ENCODE data around the gene CD6. TPM values are rescaled to one million over a fixed set of nuclear protein-coding genes. Genes with fewer than 3 reads are reported as not detected.

CD6 gene
- polyA plus RNA-seq, 3 donors from 2014 or later, result 17.3 to 47.3 (median 19.1) TPM

DNA sequence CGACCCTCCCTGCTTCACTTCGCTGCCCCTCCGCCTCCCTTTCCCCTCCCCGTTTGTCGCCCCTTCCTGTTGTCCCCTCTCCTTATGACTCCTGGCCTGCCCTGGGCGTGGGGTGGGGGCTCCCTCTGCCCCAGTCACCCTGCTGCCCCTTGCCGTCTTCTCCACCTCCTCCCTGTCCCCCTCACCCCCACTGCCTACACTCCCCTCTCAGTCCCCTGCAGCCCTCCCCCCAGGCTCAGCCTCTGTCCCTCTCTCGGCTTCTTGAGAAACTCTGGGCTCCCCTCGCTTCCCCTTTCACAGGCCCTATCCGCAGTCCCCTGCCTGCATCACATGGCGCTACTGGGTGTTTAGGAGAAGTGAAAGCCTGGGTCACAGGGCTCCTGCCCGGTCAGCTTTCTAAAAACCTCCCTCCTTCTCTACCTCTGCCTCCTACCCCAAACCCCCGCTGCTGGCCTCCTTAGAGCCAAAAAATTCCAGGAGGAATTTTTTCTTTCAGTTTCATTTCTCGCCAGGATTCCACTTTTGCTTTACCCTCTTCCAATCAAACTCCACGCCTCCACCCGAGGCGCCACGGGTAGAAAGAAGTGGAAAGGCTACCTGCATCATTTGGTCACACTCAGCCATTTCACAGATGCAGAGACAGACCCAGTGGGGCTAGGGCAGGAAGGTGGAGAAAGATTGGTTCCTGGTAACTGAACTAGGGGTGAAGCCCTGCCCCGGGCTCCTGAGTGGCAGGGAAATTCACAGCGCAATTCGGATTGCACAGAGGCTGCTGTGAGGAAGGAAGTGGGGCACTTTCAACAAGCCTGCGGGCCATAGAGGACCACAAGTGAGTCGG lies 19.4 kb upstream of the CD6 start, which contains the start of gene SLC15A3:
Gene SLC15A3, minus strand, starts transcription at position 273 of the 838 bp plus-strand sequence. CDS start 625 bp downstream, outside the sequence.
- peak within 1 kb of the TSS; percentile 83 to 93 (median 89) for H3K4me3 Mint-ChIP-seq
- peaks cover 14 to 21% of the 10 kb centered on the region in 2 donors for H3K4me1 Mint-ChIP-seq
- peak; percentile 18 to 30 (median 20) for DNase-seq
- peak within 1 kb of the TSS; percentile 59 to 87 (median 72) for H3K27ac Mint-ChIP-seq
- no peaks in the 10 kb centered on the region for H3K9me3 Mint-ChIP-seq
- peaks cover 4 to 17% (median 10%) of the 10 kb centered on the region in 3 donors for H3K27me3 Mint-ChIP-seq (ENCODE audit: low read depth in 3 of 3)
- no peaks in the 10 kb centered on the region for H3K36me3 Mint-ChIP-seq

DNA sequence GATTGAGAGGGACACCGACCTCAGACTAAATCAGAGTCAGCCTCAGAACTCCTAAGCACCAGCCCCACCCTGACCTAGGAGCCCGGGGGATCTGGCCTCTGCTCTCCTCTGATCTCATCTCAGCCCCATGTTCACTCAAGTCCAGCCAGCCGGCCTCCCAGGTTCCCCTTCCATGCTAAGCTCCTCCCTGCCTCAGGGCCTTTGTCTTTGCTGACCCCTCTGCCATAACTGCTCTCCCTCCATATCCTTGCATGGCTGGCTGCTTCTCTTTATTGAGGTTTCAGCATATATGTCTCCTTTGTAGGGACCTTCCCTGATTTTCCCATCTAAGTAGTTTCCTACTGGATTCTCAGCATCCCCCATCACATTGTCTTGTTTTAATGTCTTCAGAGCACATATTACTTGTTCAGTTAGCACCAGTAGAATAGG lies 18.7 kb upstream of the CD6 start:
- no peaks in the 10 kb centered on the region for H3K9me3 Mint-ChIP-seq
- peak overlapping the region in 5 of 6 donors; percentile 1 to 87 (median 72) for H3K27ac Mint-ChIP-seq
- peaks cover 4 to 17% (median 10%) of the 10 kb centered on the region in 3 donors for H3K27me3 Mint-ChIP-seq (ENCODE audit: low read depth in 3 of 3)
- H3K4me1 Mint-ChIP-seq, result peaks cover 14 to 21% of the 10 kb centered on the region in 2 donors
- DNase-seq, result no peak
- no peaks in the 10 kb centered on the region for H3K36me3 Mint-ChIP-seq
- H3K4me3 Mint-ChIP-seq, result peak overlapping the region; percentile 83 to 93 (median 89)

DNA sequence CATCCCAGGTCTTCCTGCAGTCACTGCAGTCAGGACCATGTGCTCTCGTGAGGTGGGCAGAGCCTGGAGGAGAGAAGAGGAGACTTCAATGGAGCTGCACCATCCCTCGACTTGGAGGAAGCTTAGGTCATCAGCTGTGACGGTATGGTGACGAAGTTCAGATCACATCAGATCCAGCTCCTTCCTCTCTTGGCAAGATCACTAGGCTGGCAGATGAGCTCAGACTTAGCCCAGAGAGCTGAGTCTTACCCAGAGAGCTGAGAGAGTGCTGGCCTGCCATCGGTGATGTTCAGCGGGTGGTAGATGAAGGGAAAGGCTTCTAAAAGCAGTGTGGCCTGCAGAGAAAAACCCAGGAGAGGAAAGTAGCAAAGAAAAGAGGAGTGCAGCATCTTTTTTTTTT lies 17.7 kb upstream of the CD6 start:
- no peak overlapping the region for H3K4me3 Mint-ChIP-seq
- no peak for DNase-seq
- peak overlapping the region in 2 of 6 donors; percentile 36 to 48 for H3K27ac Mint-ChIP-seq
- H3K27me3 Mint-ChIP-seq (ENCODE audit: low read depth in 3 of 3), result peaks cover 4 to 12% (median 10%) of the 10 kb centered on the region in 3 donors
- H3K4me1 Mint-ChIP-seq, result peaks cover 14 to 21% of the 10 kb centered on the region in 2 donors
- H3K36me3 Mint-ChIP-seq, result no peaks in the 10 kb centered on the region
- H3K9me3 Mint-ChIP-seq, result no peaks in the 10 kb centered on the region

DNA sequence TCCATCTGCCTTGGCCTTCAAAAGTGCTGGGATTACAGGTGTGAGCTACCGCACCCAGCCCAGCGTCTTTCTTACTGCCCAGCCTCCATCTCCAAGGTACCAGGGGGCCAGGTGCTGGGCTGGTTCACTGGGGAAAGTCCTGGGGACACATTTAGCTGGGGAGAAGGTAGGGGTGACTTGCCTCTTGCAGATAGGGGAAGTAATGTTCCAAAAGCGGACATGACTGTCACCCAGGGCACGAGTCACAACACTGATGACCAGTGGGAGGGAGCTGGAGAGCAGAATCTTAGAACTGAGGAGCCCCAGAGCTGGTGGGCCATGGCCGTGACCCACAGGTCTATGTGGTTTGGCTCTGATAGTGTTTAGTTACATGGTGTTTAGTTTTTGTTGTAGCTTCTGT lies 17.1 kb upstream of the CD6 start:
- H3K4me1 Mint-ChIP-seq, result peaks cover 14 to 21% of the 10 kb centered on the region in 2 donors
- H3K4me3 Mint-ChIP-seq, result no peak overlapping the region
- H3K27ac Mint-ChIP-seq, result no peak overlapping the region
- no peaks in the 10 kb centered on the region for H3K36me3 Mint-ChIP-seq
- H3K27me3 Mint-ChIP-seq (ENCODE audit: low read depth in 3 of 3), result peaks cover 4 to 10% (median 10%) of the 10 kb centered on the region in 3 donors
- no peaks in the 10 kb centered on the region for H3K9me3 Mint-ChIP-seq
- no peak for DNase-seq

DNA sequence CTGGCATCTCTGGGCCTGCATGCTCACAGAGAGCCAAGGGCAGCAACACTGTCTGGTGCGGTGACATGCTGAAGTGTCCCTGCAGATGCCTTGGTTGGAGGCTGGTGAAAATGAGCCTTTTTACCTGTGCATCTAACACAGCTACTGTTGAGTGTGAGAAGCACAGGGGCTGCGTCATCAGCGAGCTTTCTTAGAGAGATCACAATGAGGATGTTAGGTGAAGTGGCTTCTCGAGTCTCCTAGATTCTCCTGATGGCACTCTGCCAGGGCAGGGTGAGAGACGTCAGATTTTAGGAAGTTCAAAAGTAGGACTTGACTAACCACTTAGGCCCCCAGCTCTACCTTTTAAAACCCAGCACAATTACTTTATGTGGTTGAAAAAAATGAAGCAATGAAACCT lies 15.9 kb upstream of the CD6 start:
- H3K4me1 Mint-ChIP-seq, result peaks cover 14 to 18% of the 10 kb centered on the region in 2 donors
- no peaks in the 10 kb centered on the region for H3K9me3 Mint-ChIP-seq
- peaks cover 2 to 10% (median 9%) of the 10 kb centered on the region in 3 donors for H3K27me3 Mint-ChIP-seq (ENCODE audit: low read depth in 3 of 3)
- no peak overlapping the region for H3K27ac Mint-ChIP-seq
- DNase-seq, result no peak
- H3K4me3 Mint-ChIP-seq, result no peak overlapping the region
- no peaks in the 10 kb centered on the region for H3K36me3 Mint-ChIP-seq

DNA sequence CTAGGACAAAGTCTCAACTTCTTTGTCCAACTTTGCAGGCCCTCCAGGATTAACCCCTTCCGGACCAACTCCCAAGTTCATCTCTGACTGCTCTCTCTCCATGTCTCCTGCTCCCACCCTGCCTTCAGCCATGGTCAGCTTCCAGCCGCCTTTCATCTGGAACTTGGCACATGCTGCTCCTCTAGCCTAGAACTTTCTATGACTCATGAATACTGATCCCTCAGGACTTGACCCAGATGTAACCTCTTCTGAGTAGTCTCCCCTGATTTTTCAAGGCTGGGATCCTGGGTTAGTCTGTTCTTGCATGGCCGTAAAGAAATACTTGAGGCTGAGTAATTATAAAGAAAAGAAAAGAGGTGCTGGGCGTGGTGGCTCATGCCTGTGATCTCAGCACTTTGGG lies 14.3 kb upstream of the CD6 start:
- Mint-ChIP-seq H3K9me3 (no peaks in the 10 kb centered on the region), H3K27me3 (ENCODE audit: low read depth in 3 of 3) (peaks cover 3 to 10% (median 10%) of the 10 kb centered on the region in 3 donors), H3K4me3 (no peak overlapping the region), H3K36me3 (no peaks in the 10 kb centered on the region), H3K27ac (no peak overlapping the region), H3K4me1 (peaks cover 10% of the 10 kb centered on the region in 2 donors)
- DNase-seq, result no peak

DNA sequence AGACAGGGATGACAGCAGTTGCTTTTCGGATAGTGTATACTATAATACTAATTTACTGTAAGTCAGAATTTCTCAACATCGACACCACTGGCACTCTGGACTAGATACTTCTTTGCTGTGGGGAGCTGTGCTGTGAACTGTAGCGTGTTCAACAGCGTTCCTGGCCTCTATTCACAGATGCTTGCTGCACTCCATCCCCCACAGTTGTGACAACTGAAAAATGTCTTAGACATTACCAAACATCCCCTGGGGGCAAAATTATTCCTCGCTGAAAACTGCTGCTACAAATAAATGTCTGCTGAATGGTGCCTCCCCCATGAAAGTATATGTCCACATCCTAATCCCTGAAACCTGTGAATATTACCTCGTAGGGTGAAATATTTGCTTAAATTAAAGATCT lies 12.0 kb upstream of the CD6 start:
- H3K9me3 Mint-ChIP-seq, result no peaks in the 10 kb centered on the region
- H3K4me3 Mint-ChIP-seq, result no peak overlapping the region

GRCh38 chr11:60960405-60960804 lies 11.1 kb upstream of the CD6 start:
- no peak for DNase-seq
- H3K9me3 Mint-ChIP-seq, result no peaks in the 10 kb centered on the region
- H3K27me3 Mint-ChIP-seq (ENCODE audit: low read depth in 3 of 3), result peaks cover 6 to 8% (median 7%) of the 10 kb centered on the region in 3 donors
- no peaks in the 10 kb centered on the region for H3K4me1 Mint-ChIP-seq
- no peak overlapping the region for H3K4me3 Mint-ChIP-seq
- no peaks in the 10 kb centered on the region for H3K36me3 Mint-ChIP-seq
- H3K27ac Mint-ChIP-seq, result no peak overlapping the region

More for the DNA sequence above, 12.0 kb upstream of the CD6 start:
- no peak for DNase-seq
- peaks cover 6 to 8% (median 7%) of the 10 kb centered on the region in 3 donors for H3K27me3 Mint-ChIP-seq (ENCODE audit: low read depth in 3 of 3)
- no peaks in the 10 kb centered on the region for H3K36me3 Mint-ChIP-seq
- no peak overlapping the region for H3K27ac Mint-ChIP-seq
- H3K4me1 Mint-ChIP-seq, result no peaks in the 10 kb centered on the region

- H3K27me3 Mint-ChIP-seq (ENCODE audit: low read depth in 3 of 3), result peaks cover 3 to 6% (median 5%) of the 10 kb centered on the region in 3 donors
- no peaks in the 10 kb centered on the region for H3K9me3 Mint-ChIP-seq
- no peak overlapping the region for H3K27ac Mint-ChIP-seq
- no peaks in the 10 kb centered on the region for H3K4me1 Mint-ChIP-seq
- H3K36me3 Mint-ChIP-seq, result peaks cover 0 to 4% (median 0%) of the 10 kb centered on the region in 3 donors
- H3K4me3 Mint-ChIP-seq, result no peak overlapping the region
- no peak for DNase-seq
Observed at GRCh38 chr11:60964801-60965200, 6.7 kb upstream of the CD6 start.

DNA sequence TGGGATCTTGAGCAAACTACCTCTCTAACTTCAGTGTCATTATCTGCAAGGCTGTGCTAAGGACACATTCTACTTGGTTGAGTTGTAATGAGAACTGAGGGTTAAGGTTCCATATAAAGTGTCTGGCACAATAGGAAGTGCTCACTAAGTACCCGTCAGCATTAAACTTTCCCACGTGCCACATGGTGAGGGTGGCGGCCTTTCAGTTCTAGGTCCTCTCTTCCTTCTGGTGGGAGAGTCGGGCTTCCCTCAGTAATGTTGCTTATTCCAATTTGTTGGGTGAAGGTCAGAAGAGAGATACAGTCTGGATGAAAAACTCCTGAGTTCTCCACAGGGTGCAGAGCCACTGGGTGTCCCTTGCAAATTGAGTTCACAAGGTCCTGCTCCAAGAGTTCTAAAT lies 4.6 kb upstream of the CD6 start:
- H3K4me1 Mint-ChIP-seq, result peaks cover 18 to 19% of the 10 kb centered on the region in 2 donors

DNA sequence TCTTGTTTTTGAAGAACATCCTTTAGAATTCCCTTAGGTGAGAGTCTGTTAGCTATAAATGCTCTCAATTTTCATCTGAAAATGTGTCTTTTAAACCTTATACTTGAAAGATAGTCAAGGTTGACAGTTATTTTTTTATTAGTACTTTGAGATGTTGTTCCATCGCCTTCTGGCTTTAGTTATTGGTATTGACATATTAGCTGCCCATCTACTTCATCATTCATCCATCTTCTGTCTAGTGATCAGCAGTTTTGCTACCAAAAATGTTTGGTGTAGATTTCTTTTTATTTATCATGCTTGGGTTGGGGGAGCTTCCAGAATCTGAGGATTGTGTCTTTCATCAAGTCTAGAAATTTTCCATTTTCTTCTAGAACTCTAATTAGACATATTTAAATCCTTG lies 3.3 kb upstream of the CD6 start:
- no peak for DNase-seq
- Mint-ChIP-seq H3K4me3 (no peak overlapping the region), H3K27ac (no peak overlapping the region), H3K27me3 (ENCODE audit: low read depth in 3 of 3) (peaks cover 2 to 3% (median 3%) of the 10 kb centered on the region in 3 donors), H3K9me3 (no peaks in the 10 kb centered on the region), H3K36me3 (peaks cover 0 to 5% (median 0%) of the 10 kb centered on the region in 3 donors), H3K4me1 (peaks cover 30 to 32% of the 10 kb centered on the region in 2 donors)

More for the DNA sequence above, 4.6 kb upstream of the CD6 start:
- Mint-ChIP-seq H3K27ac (no peak overlapping the region), H3K9me3 (no peaks in the 10 kb centered on the region), H3K36me3 (peaks cover 0 to 4% (median 0%) of the 10 kb centered on the region in 3 donors), H3K4me3 (no peak overlapping the region), H3K27me3 (ENCODE audit: low read depth in 3 of 3) (peaks cover 3 to 4% (median 3%) of the 10 kb centered on the region in 3 donors)
- no peak for DNase-seq

DNA sequence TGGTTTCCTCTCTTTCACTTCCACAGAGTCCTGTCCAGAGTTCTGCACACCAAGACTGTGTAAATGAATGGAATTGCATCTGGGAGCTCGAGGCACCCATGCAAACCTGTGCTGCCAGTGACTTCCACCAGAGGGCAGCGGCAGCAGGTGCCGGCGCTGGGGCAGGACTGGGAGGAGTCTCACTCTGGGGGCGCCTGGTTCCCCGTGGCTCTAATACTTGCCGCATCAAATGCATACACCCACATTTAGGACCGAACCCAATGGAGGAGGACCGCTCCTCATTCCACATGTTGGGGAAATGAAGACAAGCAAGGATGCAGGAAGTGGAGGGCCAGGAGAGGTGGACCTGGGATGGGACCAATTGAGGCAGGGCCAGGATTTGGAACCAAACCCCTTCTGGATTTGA lies 1.1 kb upstream of the CD6 start:
- peaks cover 45 to 54% of the 10 kb centered on the region in 2 donors for H3K4me1 Mint-ChIP-seq
- H3K36me3 Mint-ChIP-seq, result peaks cover 0 to 8% (median 0%) of the 10 kb centered on the region in 3 donors
- peak overlapping the region in 4 of 6 donors; percentile 51 to 78 (median 62) for H3K27ac Mint-ChIP-seq
- peaks cover 2 to 3% (median 3%) of the 10 kb centered on the region in 3 donors for H3K27me3 Mint-ChIP-seq (ENCODE audit: low read depth in 3 of 3)
- H3K9me3 Mint-ChIP-seq, result no peaks in the 10 kb centered on the region
- peak; percentile 64 to 68 (median 66) for DNase-seq
- H3K4me3 Mint-ChIP-seq, result peak overlapping the region; percentile 35 to 95 (median 85)

DNA sequence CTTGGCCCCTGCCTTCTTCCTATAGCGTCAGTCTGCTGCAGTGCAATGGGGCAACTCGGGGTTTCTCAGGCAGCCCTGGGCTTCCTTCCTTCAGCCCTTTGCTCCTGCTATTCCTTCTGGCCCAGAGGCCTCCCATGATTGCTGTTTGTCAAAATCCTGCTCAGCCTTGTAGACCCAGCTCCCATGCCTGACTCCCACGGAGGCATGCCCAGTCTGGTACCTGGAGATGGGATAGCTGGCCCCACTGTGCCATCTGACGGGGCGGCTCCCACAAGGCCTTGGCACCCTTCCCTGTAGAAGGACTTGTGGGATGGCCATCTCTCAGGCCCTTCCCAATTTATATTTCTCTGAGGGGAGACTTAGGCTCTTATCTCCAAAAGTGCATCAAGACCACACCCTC lies 590 bp upstream of the CD6 start:
- peaks cover 45 to 54% of the 10 kb centered on the region in 2 donors for H3K4me1 Mint-ChIP-seq
- peak overlapping the region in 5 of 6 donors; percentile 78 to 94 (median 85) for H3K27ac Mint-ChIP-seq
- no peaks in the 10 kb centered on the region for H3K9me3 Mint-ChIP-seq

More for the DNA sequence above, 590 bp upstream of the CD6 start:
- DNase-seq, result no peak
- peak overlapping the region; percentile 85 to 95 (median 87) for H3K4me3 Mint-ChIP-seq
- peaks cover 0 to 8% (median 0%) of the 10 kb centered on the region in 3 donors for H3K36me3 Mint-ChIP-seq
- H3K27me3 Mint-ChIP-seq (ENCODE audit: low read depth in 3 of 3), result peaks cover 2 to 3% (median 2%) of the 10 kb centered on the region in 3 donors

Data from immature natural killer cell (primary cell).